Testis (tissue), 2 donors: Measurements from ENCODE around the gene ALG14.
"Not testable (repeated sequence)": the region's sequence is repeated elsewhere in the genome, so short reads cannot be mapped to it uniquely, and the experiment has no call there.

Experiments used
- POLR2A ChIP-seq: fragments of 450-650 bp; IDR thresholded peaks from one replicate; pipeline ENCODE4 v1.6.1; 2017; ENCODE audit warnings: antibody characterized with exemption, mild to moderate bottlenecking, moderate library complexity
- TF ChIP-seq, protein P1 (sequence below), 3 experiments: fragments of 450-650 bp in 2 of 3; fragments of 200-600 bp in 1 of 3; sonication (generic) in 1 of 3; IDR thresholded peaks; one replicate each; pipeline ENCODE4 v1.5.1; 2016 to 2019; ENCODE audit warnings: antibody characterized with exemption in 3 of 3, mild to moderate bottlenecking in 2 of 3, moderate library complexity in 1 of 3

- TF ChIP-seq, protein P1, sequence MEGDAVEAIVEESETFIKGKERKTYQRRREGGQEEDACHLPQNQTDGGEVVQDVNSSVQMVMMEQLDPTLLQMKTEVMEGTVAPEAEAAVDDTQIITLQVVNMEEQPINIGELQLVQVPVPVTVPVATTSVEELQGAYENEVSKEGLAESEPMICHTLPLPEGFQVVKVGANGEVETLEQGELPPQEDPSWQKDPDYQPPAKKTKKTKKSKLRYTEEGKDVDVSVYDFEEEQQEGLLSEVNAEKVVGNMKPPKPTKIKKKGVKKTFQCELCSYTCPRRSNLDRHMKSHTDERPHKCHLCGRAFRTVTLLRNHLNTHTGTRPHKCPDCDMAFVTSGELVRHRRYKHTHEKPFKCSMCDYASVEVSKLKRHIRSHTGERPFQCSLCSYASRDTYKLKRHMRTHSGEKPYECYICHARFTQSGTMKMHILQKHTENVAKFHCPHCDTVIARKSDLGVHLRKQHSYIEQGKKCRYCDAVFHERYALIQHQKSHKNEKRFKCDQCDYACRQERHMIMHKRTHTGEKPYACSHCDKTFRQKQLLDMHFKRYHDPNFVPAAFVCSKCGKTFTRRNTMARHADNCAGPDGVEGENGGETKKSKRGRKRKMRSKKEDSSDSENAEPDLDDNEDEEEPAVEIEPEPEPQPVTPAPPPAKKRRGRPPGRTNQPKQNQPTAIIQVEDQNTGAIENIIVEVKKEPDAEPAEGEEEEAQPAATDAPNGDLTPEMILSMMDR (IDR thresholded peaks at IDR 0.05), result not testable (repeated sequence)
- not testable (repeated sequence) for TF ChIP-seq POLR2A
Measured at GRCh38 chr1:94941480-94941879, 131.3 kb downstream of the ALG14 start.
